ENCODE data around the gene DDX42. TPM values are rescaled to one million over a fixed set of nuclear protein-coding genes. Genes with fewer than 3 reads are reported as not detected.

The DDX42 gene
- polyA plus RNA-seq, 1 donor from 2014 or later = 115 TPM

DNA sequence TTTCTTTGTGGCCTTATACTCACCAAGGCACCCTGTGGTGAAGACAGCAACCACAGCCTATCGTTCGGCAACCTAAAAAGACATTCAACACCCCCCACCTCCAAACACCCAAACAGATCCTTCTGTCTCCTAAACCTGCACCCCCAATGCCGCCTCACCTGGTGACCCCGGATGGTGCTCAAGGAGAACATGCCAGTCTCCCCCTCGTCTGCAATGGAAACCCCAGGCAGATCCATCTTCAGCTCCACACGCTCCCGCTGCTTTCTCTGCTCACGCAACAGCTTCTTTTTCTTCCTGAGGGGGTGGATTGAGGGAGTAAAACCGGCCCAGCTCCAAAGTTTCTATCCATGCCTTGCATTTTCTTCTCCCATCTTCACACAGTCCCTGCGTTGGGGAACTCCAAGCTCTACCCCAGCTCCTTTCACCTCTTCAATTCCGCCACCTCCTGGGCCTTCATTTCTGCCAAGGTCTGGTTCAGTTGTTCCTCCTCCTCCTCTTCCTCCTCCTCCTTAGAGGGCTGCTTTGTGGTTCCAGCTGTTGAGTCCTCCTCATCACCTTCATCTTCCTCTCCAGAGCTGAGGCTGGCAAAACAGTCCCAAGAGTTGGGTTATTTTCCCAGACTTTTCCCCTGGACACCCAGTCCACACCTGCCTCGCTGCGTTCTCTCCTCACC, 49.8 kb downstream of the DDX42 start:
- H3K9me3 ChIP-seq (ENCODE audit: low read length) = no peaks in the 10 kb centered on the region
- no peaks in the 10 kb centered on the region for H3K36me3 ChIP-seq (ENCODE audit: insufficient read depth, low read length)
- H3K27me3 ChIP-seq (ENCODE audit: insufficient read depth, low read depth, low read length) = no peaks in the 10 kb centered on the region
- no peaks in the 10 kb centered on the region for H3K9me2 ChIP-seq (ENCODE audit: insufficient read depth, low read length)
- no peaks in the 10 kb centered on the region for H4K20me1 ChIP-seq (ENCODE audit: insufficient read depth)
- H3F3A ChIP-seq (ENCODE audit: insufficient read depth, low read length, poor library complexity, severe bottlenecking) = peaks cover 4% of the 10 kb centered on the region
- no peak overlapping the region for H3K9ac ChIP-seq (ENCODE audit: low read length)
- H3K4me2 ChIP-seq (ENCODE audit: low read length) = no peak overlapping the region
- peaks cover 16% of the 10 kb centered on the region for H3K79me2 ChIP-seq (replicated peaks; ENCODE audit: insufficient read depth, low read length)
- no peak overlapping the region for H3K27ac ChIP-seq (ENCODE audit: low read length)
- H3K4me3 ChIP-seq (ENCODE audit: low read length) = no peak overlapping the region
- no peak overlapping the region for H2AFZ ChIP-seq (ENCODE audit: low read depth, low read length)
- TF ChIP-seq TAF1 (IDR thresholded peaks at IDR 0.05; ENCODE audit: low read depth) (no peak), POLR2AphosphoS5 (IDR thresholded peaks at IDR 0.05) (no peak), SMC3 (conservative IDR thresholded peaks at IDR 0.05; ENCODE audit: poor library complexity) (no peak), MXI1 (conservative IDR thresholded peaks at IDR 0.05; ENCODE audit: poor library complexity, severe bottlenecking) (no peak), EP300 (conservative IDR thresholded peaks at IDR 0.05; ENCODE audit: poor library complexity, severe bottlenecking) (no peak), RAD21 (conservative IDR thresholded peaks at IDR 0.05) (no peak), EZH2 (IDR thresholded peaks at IDR 0.05; ENCODE audit: borderline replicate concordance, insufficient read depth, low read length, poor library complexity, severe bottlenecking) (no peak)
- TF ChIP-seq, protein P1, sequence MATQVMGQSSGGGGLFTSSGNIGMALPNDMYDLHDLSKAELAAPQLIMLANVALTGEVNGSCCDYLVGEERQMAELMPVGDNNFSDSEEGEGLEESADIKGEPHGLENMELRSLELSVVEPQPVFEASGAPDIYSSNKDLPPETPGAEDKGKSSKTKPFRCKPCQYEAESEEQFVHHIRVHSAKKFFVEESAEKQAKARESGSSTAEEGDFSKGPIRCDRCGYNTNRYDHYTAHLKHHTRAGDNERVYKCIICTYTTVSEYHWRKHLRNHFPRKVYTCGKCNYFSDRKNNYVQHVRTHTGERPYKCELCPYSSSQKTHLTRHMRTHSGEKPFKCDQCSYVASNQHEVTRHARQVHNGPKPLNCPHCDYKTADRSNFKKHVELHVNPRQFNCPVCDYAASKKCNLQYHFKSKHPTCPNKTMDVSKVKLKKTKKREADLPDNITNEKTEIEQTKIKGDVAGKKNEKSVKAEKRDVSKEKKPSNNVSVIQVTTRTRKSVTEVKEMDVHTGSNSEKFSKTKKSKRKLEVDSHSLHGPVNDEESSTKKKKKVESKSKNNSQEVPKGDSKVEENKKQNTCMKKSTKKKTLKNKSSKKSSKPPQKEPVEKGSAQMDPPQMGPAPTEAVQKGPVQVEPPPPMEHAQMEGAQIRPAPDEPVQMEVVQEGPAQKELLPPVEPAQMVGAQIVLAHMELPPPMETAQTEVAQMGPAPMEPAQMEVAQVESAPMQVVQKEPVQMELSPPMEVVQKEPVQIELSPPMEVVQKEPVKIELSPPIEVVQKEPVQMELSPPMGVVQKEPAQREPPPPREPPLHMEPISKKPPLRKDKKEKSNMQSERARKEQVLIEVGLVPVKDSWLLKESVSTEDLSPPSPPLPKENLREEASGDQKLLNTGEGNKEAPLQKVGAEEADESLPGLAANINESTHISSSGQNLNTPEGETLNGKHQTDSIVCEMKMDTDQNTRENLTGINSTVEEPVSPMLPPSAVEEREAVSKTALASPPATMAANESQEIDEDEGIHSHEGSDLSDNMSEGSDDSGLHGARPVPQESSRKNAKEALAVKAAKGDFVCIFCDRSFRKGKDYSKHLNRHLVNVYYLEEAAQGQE (IDR thresholded peaks at IDR 0.05; ENCODE audit: borderline replicate concordance) = no peak
- TF ChIP-seq, protein P2, sequence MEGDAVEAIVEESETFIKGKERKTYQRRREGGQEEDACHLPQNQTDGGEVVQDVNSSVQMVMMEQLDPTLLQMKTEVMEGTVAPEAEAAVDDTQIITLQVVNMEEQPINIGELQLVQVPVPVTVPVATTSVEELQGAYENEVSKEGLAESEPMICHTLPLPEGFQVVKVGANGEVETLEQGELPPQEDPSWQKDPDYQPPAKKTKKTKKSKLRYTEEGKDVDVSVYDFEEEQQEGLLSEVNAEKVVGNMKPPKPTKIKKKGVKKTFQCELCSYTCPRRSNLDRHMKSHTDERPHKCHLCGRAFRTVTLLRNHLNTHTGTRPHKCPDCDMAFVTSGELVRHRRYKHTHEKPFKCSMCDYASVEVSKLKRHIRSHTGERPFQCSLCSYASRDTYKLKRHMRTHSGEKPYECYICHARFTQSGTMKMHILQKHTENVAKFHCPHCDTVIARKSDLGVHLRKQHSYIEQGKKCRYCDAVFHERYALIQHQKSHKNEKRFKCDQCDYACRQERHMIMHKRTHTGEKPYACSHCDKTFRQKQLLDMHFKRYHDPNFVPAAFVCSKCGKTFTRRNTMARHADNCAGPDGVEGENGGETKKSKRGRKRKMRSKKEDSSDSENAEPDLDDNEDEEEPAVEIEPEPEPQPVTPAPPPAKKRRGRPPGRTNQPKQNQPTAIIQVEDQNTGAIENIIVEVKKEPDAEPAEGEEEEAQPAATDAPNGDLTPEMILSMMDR (IDR thresholded peaks at IDR 0.05; ENCODE audit: poor library complexity, severe bottlenecking) = no peak

DNA sequence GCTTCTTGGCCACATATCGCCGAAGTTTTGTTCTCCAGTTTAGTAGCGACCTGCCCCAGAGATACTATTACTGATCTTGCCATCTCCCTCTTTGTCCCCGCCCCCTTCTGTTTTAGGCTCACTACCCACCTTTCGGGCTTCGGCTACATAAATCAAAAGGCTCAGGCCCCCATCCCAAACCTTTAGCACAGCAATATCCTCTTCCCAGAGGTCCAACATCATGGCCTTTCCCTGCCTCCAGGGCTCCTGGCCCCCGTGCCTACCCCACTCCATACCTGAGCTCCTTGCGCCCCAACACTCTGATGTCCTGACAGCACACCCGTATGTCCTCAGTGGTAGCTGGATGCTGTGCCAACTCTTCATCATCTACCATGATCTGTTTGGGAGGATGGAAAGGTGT, 50.4 kb downstream of the DDX42 start:
- peaks cover 22% of the 10 kb centered on the region for H3K79me2 ChIP-seq (replicated peaks; ENCODE audit: insufficient read depth, low read length)
- H3K9me2 ChIP-seq (ENCODE audit: insufficient read depth, low read length) = no peaks in the 10 kb centered on the region
- no peak overlapping the region for H3K27ac ChIP-seq (ENCODE audit: low read length)
- H3K4me2 ChIP-seq (ENCODE audit: low read length) = no peak overlapping the region
- H2AFZ ChIP-seq (ENCODE audit: low read depth, low read length) = no peak overlapping the region
- H4K20me1 ChIP-seq (ENCODE audit: insufficient read depth) = no peaks in the 10 kb centered on the region
- no peak overlapping the region for H3K4me3 ChIP-seq (ENCODE audit: low read length)
- H3K27me3 ChIP-seq (ENCODE audit: insufficient read depth, low read depth, low read length) = no peaks in the 10 kb centered on the region
- no peaks in the 10 kb centered on the region for H3K9me3 ChIP-seq (ENCODE audit: low read length)
- peaks cover 4% of the 10 kb centered on the region for H3F3A ChIP-seq (ENCODE audit: insufficient read depth, low read length, poor library complexity, severe bottlenecking)
- no peak overlapping the region for H3K9ac ChIP-seq (ENCODE audit: low read length)
- no peaks in the 10 kb centered on the region for H3K36me3 ChIP-seq (ENCODE audit: insufficient read depth, low read length)
- TF ChIP-seq MXI1 (conservative IDR thresholded peaks at IDR 0.05; ENCODE audit: poor library complexity, severe bottlenecking) (no peak), POLR2AphosphoS5 (IDR thresholded peaks at IDR 0.05) (no peak), EZH2 (IDR thresholded peaks at IDR 0.05; ENCODE audit: borderline replicate concordance, insufficient read depth, low read length, poor library complexity, severe bottlenecking) (no peak), TAF1 (IDR thresholded peaks at IDR 0.05; ENCODE audit: low read depth) (no peak), EP300 (conservative IDR thresholded peaks at IDR 0.05; ENCODE audit: poor library complexity, severe bottlenecking) (no peak), SMC3 (conservative IDR thresholded peaks at IDR 0.05; ENCODE audit: poor library complexity) (no peak), RAD21 (conservative IDR thresholded peaks at IDR 0.05) (no peak)
- TF ChIP-seq, protein P1 (IDR thresholded peaks at IDR 0.05; ENCODE audit: borderline replicate concordance) = no peak
- TF ChIP-seq, protein P2 (IDR thresholded peaks at IDR 0.05; ENCODE audit: poor library complexity, severe bottlenecking) = no peak
